ENCODE results near the gene MVB12B. TPM values are rescaled to one million over a fixed set of nuclear protein-coding genes. Genes with fewer than 3 reads are reported as not detected.

The MVB12B gene
- total RNA-seq, 1 experiment from 2014 or later = 5.8 TPM

DNA sequence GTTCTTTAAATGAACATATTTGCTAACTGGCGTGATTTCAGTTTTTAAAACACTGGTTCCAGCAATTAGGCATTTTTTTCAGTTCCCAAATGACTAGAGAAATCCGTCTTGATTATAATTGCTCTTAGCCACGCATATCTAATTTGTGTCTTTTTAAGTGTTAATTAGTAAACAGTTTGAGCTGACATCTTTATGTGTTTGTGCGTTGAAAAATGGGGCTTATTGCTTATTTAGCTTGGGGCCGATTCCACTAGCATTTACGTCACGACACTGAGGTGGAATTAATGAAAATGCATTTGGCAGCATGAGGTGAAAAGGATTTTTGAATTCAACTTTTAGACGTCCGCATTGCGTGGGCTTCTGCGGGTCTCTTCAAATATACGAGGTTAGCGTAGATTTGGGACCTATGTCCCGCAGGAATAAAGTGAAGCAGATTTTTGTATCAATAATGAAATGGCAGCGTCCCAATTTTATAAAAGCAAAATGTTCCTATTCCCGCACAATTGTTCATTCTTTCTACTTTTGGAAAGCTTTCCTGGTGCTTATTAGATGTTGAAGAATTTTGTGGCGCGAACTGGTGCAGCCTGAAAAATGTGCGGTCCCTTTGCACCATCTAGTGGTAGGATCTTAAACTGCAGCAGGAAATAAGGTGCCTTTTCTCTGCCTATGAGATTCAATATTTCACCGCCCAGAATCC, 164.4 kb downstream of the MVB12B start:
- WGBS (ENCODE audit: extremely low coverage, insufficient read length, low lambda C conversion rate) = no CpG with 5 or more reads among the region's 20 CpGs

More for the DNA sequence above, 164.4 kb downstream of the MVB12B start:
- no peak overlapping the region for H3K4me3 Mint-ChIP-seq
- no peak overlapping the region for H3K18ac ChIP-seq (ENCODE audit: insufficient read length, low read depth, low read length)
- H4K8ac ChIP-seq (replicated peaks; ENCODE audit: insufficient read length, low read depth, low read length) = no peak overlapping the region
- no peak overlapping the region for H3K27ac Mint-ChIP-seq
- H3K4me1 Mint-ChIP-seq = peaks cover 2 to 11% of the 10 kb centered on the region in 2 experiments
- peak; percentile 96 for TF ChIP-seq CTCF (conservative IDR thresholded peaks at IDR 0.05)
- no peak overlapping the region for H4K91ac ChIP-seq (ENCODE audit: insufficient read length, low read depth, low read length)
- no peak overlapping the region for H3K4ac ChIP-seq (ENCODE audit: low read depth, low read length)
- no peak overlapping the region for H2BK120ac ChIP-seq (ENCODE audit: low read depth, low read length, poor library complexity, severe bottlenecking)
- H2AFZ ChIP-seq (ENCODE audit: low read length) = no peak overlapping the region
- no peak overlapping the region for H3K9ac ChIP-seq (ENCODE audit: extremely low read depth, insufficient read length, low read length)
- H3K4me2 ChIP-seq (ENCODE audit: insufficient read depth, insufficient read length, low read length) = no peak overlapping the region
- H3K23me2 ChIP-seq (ENCODE audit: insufficient read length, low read depth, low read length, poor library complexity, severe bottlenecking) = no peaks in the 10 kb centered on the region
- DNase-seq = no peak
- no peak overlapping the region for H3K14ac ChIP-seq (ENCODE audit: insufficient read depth, low read length)
- no peak overlapping the region for H3T11ph ChIP-seq (ENCODE audit: low read length)
- H3K4me1 ChIP-seq (ENCODE audit: insufficient read depth, low read length) = no peaks in the 10 kb centered on the region
- H2AK5ac ChIP-seq (ENCODE audit: insufficient read length, low read length) = no peak overlapping the region
- no peak overlapping the region for H3K56ac ChIP-seq (ENCODE audit: insufficient read length, low read depth, low read length)
- H3K9me3 ChIP-seq (ENCODE audit: control insufficient read depth, low read depth, low read length) = no peaks in the 10 kb centered on the region
- H3K79me2 ChIP-seq (ENCODE audit: insufficient read depth, low read length) = no peaks in the 10 kb centered on the region
- no peak overlapping the region for H2BK5ac ChIP-seq (ENCODE audit: insufficient read length, low read length)
- H3K27me3 ChIP-seq (ENCODE audit: insufficient read depth, low read length) = no peaks in the 10 kb centered on the region
- no peaks in the 10 kb centered on the region for H3K79me1 ChIP-seq (ENCODE audit: insufficient read depth, low read depth, low read length, poor library complexity, severe bottlenecking)
- no peaks in the 10 kb centered on the region for H3K36me3 Mint-ChIP-seq (ENCODE audit: insufficient read depth in 1 of 3, low read depth in 3 of 3)
- no peak overlapping the region for H3K27ac ChIP-seq (ENCODE audit: insufficient read length, low read depth, low read length)
- no peak overlapping the region for H2BK12ac ChIP-seq (ENCODE audit: insufficient read length, low read depth, low read length)
- no peak overlapping the region for H4K5ac ChIP-seq (ENCODE audit: insufficient read length, low read depth, low read length)
- H3K9me3 Mint-ChIP-seq = no peaks in the 10 kb centered on the region; a peak in 1 of 5 replicates
- no peak overlapping the region for H2BK20ac ChIP-seq (ENCODE audit: low read depth, low read length, poor library complexity, severe bottlenecking)
- H3K27me3 Mint-ChIP-seq (ENCODE audit: low read depth) = peaks cover 4% of the 10 kb centered on the region
- H4K20me1 ChIP-seq (ENCODE audit: control insufficient read depth, insufficient read depth, insufficient read length) = no peaks in the 10 kb centered on the region
- H2BK15ac ChIP-seq (ENCODE audit: low read depth, low read length) = no peak overlapping the region
- no peak overlapping the region for H3K23ac ChIP-seq (ENCODE audit: insufficient read length, low read depth, low read length)
